D341Med (cell line): ENCODE measurements around the gene GNG12.

Experiments
- DNase-seq: peaks from one replicate; pipeline ENCODE4 v3.0.0; 2012; ENCODE audit warnings: low spot score

Gene GNG12

GRCh38 chr1:67785847-67786753, 47.2 kb downstream of the GNG12 start:
- no peak for DNase-seq

- no peak for DNase-seq
These were observed 48.6 kb downstream of the GNG12 start for GRCh38 chr1:67784545-67785186.

GRCh38 chr1:67780637-67781036, 52.6 kb downstream of the GNG12 start:
- DNase-seq, result no peak

- DNase-seq, result no peak
These were observed 55.8 kb downstream of the GNG12 start for GRCh38 chr1:67777440-67777839.

- DNase-seq, result no peak
These were observed 56.3 kb downstream of the GNG12 start for GRCh38 chr1:67777016-67777415.

GRCh38 chr1:67773462-67773861, 59.8 kb downstream of the GNG12 start:
- no peak for DNase-seq

GRCh38 chr1:67771749-67772148, 61.5 kb downstream of the GNG12 start:
- no peak for DNase-seq

- no peak for DNase-seq
These were observed 62.1 kb downstream of the GNG12 start for GRCh38 chr1:67771152-67771551.

GRCh38 chr1:67769633-67770256, 63.5 kb downstream of the GNG12 start:
- DNase-seq, result no peak

GRCh38 chr1:67768480-67768879, 64.8 kb downstream of the GNG12 start:
- no peak for DNase-seq

GRCh38 chr1:67767103-67767782, 66.0 kb downstream of the GNG12 start:
- no peak for DNase-seq

- DNase-seq, result peak; percentile 52
These were observed 66.9 kb downstream of the GNG12 start for GRCh38 chr1:67766141-67766978.

- no peak for DNase-seq
These were observed 68.6 kb downstream of the GNG12 start for GRCh38 chr1:67764633-67765032.

- DNase-seq, result no peak
These were observed 71.5 kb downstream of the GNG12 start for GRCh38 chr1:67761730-67762129.

- no peak for DNase-seq
These were observed 72.2 kb downstream of the GNG12 start for GRCh38 chr1:67761091-67761490.

GRCh38 chr1:67760030-67760821, 73.0 kb downstream of the GNG12 start:
- peak; percentile 72 for DNase-seq

- no peak for DNase-seq
These were observed 73.6 kb downstream of the GNG12 start for GRCh38 chr1:67759692-67760029.

- DNase-seq, result no peak
These were observed 74.2 kb downstream of the GNG12 start for GRCh38 chr1:67759066-67759465.

- DNase-seq, result no peak
These were observed 77.6 kb downstream of the GNG12 start for GRCh38 chr1:67755619-67756018.

GRCh38 chr1:67755160-67755559, 78.1 kb downstream of the GNG12 start:
- DNase-seq, result no peak

- DNase-seq, result no peak
These were observed 78.7 kb downstream of the GNG12 start for GRCh38 chr1:67754526-67754920.
